ENCODE data around the gene ZSCAN26.

Gene ZSCAN26

GRCh38 chr6:28266962-28267694 lies at the start of gene ZSCAN26:
Gene ZSCAN26 (plus strand): TSS chr6:28267143. CDS start chr6:28271920, 4,777 bp downstream.
- no peak for TF ChIP-seq CTCF (IDR thresholded peaks at IDR 0.05; ENCODE audit: extremely low read depth, missing control alignments)
- DNase-seq (ENCODE audit: low spot score): peak; percentile 81

- no peak for TF ChIP-seq CTCF (IDR thresholded peaks at IDR 0.05; ENCODE audit: extremely low read depth, missing control alignments)
- DNase-seq (ENCODE audit: low spot score): no peak
Measured at GRCh38 chr6:28217890-28218289, 49.1 kb upstream of the ZSCAN26 start.

GRCh38 chr6:28218312-28219248 lies 48.4 kb upstream of the ZSCAN26 start:
- peak; percentile 80 for DNase-seq (ENCODE audit: low spot score)
- no peak for TF ChIP-seq CTCF (IDR thresholded peaks at IDR 0.05; ENCODE audit: extremely low read depth, missing control alignments)

GRCh38 chr6:28220257-28221133 lies 46.4 kb upstream of the ZSCAN26 start:
- no peak for TF ChIP-seq CTCF (IDR thresholded peaks at IDR 0.05; ENCODE audit: extremely low read depth, missing control alignments)
- no peak for DNase-seq (ENCODE audit: low spot score)

- no peak for TF ChIP-seq CTCF (IDR thresholded peaks at IDR 0.05; ENCODE audit: extremely low read depth, missing control alignments)
- no peak for DNase-seq (ENCODE audit: low spot score)
Measured at GRCh38 chr6:28224131-28225055, 42.5 kb upstream of the ZSCAN26 start.

- DNase-seq (ENCODE audit: low spot score): peak; percentile 80
Measured at GRCh38 chr6:28225056-28225834, 41.7 kb upstream of the ZSCAN26 start, which contains the start of gene ZSCAN9. Gene ZSCAN9 (plus strand): TSS chr6:28225275. CDS start chr6:28227085, 1,810 bp downstream.

More at GRCh38 chr6:28225056-28225834, 41.7 kb upstream of the ZSCAN26 start, which contains the start of gene ZSCAN9:
- TF ChIP-seq CTCF (IDR thresholded peaks at IDR 0.05; ENCODE audit: extremely low read depth, missing control alignments): no peak

Measured in GM20000 (cell line).